Aorta (tissue), 5 donors: Measurements from ENCODE around the gene TNFRSF1A. TPM values are rescaled to one million over a fixed set of nuclear protein-coding genes. Genes with fewer than 3 reads are reported as not detected.

ENCODE experiments used
- ATAC-seq: fragments of 200-7000 bp; cut with Tn5 transposase; one replicate; pipeline ENCODE4 v1.9.1; 2022; ENCODE audit warnings: moderate library complexity; ENCODE audit not compliant: low FRiP score
- DNase-seq, 2 donors: peaks; one replicate each; pipeline ENCODE4 v3.0.0-alpha.2; 2020
- H3K27ac ChIP-seq, 2 donors: one replicate each; pipeline ENCODE4 v1.5.1; 2013; ENCODE audit warnings: low read length in 2 of 2, mild to moderate bottlenecking in 2 of 2, moderate library complexity in 2 of 2, control low read depth in 1 of 2, inconsistent platforms in 1 of 2, low read depth in 1 of 2
- H3K27me3 ChIP-seq, 2 donors: one replicate each; pipeline ENCODE4 v1.6.1; 2013; ENCODE audit warnings: control low read depth in 1 of 2, low read length in 1 of 2, mild to moderate bottlenecking in 1 of 2, moderate library complexity in 1 of 2; ENCODE audit not compliant: insufficient read depth in 2 of 2, control insufficient read depth in 1 of 2
- H3K36me3 ChIP-seq, 2 donors: one replicate each; pipeline ENCODE4 v1.6.1; 2013; ENCODE audit warnings: control low read depth in 1 of 2, low read length in 1 of 2, mild to moderate bottlenecking in 1 of 2; ENCODE audit not compliant: insufficient read depth in 2 of 2, control insufficient read depth in 1 of 2
- H3K4me1 ChIP-seq, 2 donors: one replicate each; pipeline ENCODE4 v1.6.1; 2013; ENCODE audit warnings: low read length in 2 of 2, control low read depth in 1 of 2, mild to moderate bottlenecking in 1 of 2, moderate library complexity in 1 of 2; ENCODE audit not compliant: insufficient read depth in 2 of 2, control insufficient read depth in 1 of 2
- H3K4me3 ChIP-seq, 2 donors: one replicate each; pipeline ENCODE4 v1.5.1; 2013; ENCODE audit warnings: low read length in 2 of 2, control low read depth in 1 of 2, mild to moderate bottlenecking in 1 of 2
- H3K9me3 ChIP-seq: one replicate; pipeline ENCODE4 v1.6.1; 2013; ENCODE audit warnings: mild to moderate bottlenecking, low read length; ENCODE audit not compliant: control insufficient read depth
- WGBS, 2 donors: extraction: QIAGEN DNeasy Blood & Tissue Kit; methylation state at CpG; one replicate each; pipeline ENCODE4 v1.1.7; 2013; 5-methylcytosine and 5-hydroxymethylcytosine counted together
- intact Hi-C, 2 donors: fragments of 100-400 bp; cut with DNase I; formaldehyde crosslinking; loops; one replicate each; pipeline versions ENCODE4 v1.14.2 to v1.15.0; 2022
- polyA plus RNA-seq, 2 donors: library from polyadenylated mRNA; stranded (reverse); fragments of 200-250 nt; gene quantifications; one replicate each; pipeline ENCODE4 v1.2.3, GENCODE V29; 2013
- total RNA-seq, 2 donors: library from RNA; stranded (reverse); fragmentation: NEBNext Ultra II Directional; extraction: Animal tissue kit (Norgen Biotek cat#: 25700); gene quantifications; one replicate each; pipeline ENCODE4 v1.2.1, GENCODE V29; 2021
- donor health status: healthy with polysubstance abuse.
- donor health status: Bipolar disorder and iron deficiency.
- donor health status: DM: no; HTN: no; CAD: no.
- donor health status: DM: no; HTN: no; CAD: no.
- donor health status: DM: yes; HTN: yes; CAD: no.

Gene TNFRSF1A
- total and polyA plus RNA-seq, 4 donors: 36.9 to 236 (median 151) TPM

DNA sequence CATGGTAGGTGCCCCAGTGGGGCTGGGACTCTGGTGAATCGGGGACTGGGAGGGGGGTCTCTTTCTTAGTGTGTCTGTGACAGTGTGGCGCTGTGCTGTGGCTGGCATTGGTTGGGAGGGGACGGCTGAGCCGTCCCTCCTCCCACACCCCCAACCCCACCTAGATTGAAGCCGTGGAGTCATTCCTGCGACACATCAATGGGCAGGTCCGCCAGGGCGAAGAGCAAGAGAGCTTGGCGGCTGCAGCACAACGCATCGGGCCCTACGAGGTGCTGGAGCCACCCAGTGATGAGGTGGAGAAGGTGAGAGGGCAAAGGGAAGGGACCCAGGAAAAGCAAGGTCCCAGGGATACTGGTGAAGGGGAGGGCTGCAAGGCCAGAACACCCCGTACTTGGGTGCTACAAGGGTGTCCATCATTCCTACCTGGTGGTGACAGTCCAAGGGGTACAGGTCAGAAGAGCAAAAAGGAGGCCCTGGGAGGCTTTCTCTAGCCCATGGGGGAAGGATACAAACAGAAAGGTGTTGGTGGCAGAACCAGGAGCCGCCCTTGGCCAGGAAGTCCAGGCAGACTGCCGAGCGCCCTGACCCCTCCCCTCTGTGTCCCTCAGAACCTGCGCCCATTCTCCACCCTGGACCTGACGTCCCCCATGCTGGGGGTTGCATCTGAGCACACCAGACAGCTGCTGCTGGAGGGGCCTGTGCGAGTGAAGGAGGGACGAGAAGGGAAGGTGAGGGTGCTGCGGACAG is 24.0 kb downstream of the TNFRSF1A start:
- Histone ChIP-seq H3K36me3 (no peaks in the 10 kb centered on the region), H3K9me3 (no peaks in the 10 kb centered on the region), H3K4me3 (no peak overlapping the region), H3K27ac (no peak overlapping the region), H3K4me1 (no peaks in the 10 kb centered on the region), H3K27me3 (no peaks in the 10 kb centered on the region)
- 89 to 92% methylated on average over 21 of the region's 21 CpGs for WGBS, 2 donors
- DNase-seq (no peak), ATAC-seq (no peak)
- intact Hi-C loops: no loop called here

DNA sequence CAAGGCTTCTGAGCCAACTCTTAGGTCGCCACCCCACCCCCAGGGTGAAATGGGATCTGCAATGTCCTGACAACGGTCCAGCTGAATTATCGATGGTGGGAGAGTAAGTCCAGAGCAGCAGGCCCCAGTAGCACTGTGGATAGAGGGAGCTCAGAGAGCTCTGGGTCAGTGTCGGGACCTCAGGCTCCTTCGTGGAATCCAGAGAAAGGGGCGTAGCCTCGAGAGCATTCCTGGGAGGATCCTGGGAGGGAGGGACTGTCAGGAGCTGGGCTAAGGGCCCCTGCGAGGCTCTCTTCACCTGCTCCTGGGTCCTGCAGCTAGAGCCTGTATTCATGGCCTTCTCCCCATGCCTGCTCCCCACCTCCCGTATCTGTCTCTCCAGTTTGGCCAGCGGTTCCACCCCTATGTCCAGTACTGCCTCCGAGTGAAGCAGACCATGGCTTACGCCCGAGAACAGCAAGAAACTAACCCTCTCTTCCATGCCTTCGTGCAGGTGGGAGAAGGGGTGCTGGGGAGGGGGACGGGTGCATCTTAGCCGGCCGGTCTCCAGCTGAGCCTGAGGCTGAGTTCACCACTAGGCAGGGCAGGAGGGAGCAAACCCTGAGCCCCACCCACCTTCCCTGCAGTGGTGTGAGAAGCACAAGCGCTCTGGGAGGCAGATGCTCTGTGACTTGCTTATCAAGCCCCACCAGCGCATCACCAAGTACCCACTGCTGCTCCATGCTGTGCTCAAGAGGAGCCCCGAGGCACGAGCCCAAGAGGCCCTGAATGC is 24.8 kb downstream of the TNFRSF1A start:
- 90 to 92% methylated on average over 21 of the region's 21 CpGs for WGBS, 2 donors
- intact Hi-C loops: no loop called here
- no peaks in the 10 kb centered on the region for H3K4me1 ChIP-seq

DNA sequence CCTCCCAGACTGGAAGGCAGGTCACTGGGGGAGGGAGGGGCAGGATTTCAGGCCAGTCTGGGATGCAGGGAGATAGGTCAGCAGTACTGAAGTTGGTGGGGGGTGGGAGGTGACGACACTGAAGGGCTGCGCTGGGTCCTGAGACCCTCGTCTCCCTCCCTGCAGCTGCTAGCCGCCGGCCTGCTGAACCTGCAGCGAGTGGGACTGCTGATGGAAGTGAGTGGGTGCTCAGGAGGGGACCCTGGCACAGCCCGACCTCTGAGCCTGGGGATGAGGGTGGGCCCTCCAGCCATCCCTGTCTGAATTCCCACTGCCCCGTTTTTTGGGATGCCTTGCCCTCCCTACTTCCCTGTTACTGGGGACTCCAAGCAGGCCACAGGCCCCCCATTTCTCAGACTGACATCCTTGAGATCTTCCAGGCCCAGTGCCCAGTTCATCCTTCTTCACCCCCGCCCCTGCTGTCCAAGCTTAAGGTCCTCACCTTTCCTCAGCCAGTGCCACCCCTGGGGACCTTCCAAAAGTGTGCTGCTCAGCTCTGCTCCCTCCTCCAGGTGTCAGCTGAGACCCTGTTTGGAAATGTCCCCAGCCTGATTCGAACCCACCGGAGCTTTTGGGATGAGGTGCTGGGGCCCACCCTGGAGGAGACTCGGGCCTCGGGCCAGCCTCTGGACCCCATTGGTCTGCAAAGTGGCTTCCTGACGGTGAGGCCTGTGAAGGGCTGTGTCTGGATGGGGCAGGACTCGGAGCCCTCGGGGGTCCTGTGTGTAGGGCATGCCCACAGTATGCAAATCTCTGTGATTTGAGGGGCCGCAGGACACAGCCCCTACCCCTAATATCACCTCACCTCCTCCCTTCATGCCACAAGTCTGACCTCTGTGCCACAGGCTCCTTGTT is 25.9 kb downstream of the TNFRSF1A start:
- Histone ChIP-seq H3K27ac (no peak overlapping the region), H3K4me3 (no peak overlapping the region), H3K36me3 (no peaks in the 10 kb centered on the region), H3K9me3 (no peaks in the 10 kb centered on the region), H3K27me3 (no peaks in the 10 kb centered on the region), H3K4me1 (no peaks in the 10 kb centered on the region)
- WGBS, 2 donors: 94 to 95% methylated on average over 17 of the region's 17 CpGs
- intact Hi-C loops: no loop called here
- DNase-seq (peak in 1 of 2 donors; percentile 70), ATAC-seq (no peak)

More for the DNA sequence above, 24.8 kb downstream of the TNFRSF1A start:
- Histone ChIP-seq H3K36me3 (no peaks in the 10 kb centered on the region), H3K9me3 (no peaks in the 10 kb centered on the region), H3K4me3 (no peak overlapping the region), H3K27ac (no peak overlapping the region), H3K27me3 (no peaks in the 10 kb centered on the region)
- ATAC-seq: no peak
- DNase-seq: peak in 1 of 2 donors; percentile 45

DNA sequence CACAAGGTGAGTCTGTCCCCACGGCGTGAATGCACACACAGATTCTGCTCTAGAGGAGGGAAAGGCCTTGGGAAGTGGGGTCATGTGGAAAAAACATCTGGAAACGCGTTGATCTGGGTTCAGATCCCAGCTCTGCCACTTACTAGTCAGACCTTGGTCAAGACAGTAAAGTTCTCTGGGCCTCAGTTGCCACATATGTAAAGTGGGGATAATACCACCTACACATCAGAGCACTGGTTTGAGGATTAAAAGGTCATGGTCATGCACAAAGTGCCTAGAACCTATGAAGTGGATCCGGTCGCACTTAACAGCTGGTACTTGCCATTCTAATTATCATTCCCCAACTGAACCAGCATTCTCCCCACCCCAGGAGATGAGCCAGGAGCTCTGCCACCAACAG is 26.7 kb downstream of the TNFRSF1A start:
- H3K4me1 ChIP-seq: no peaks in the 10 kb centered on the region
- no peak overlapping the region for H3K27ac ChIP-seq
- no peaks in the 10 kb centered on the region for H3K36me3 ChIP-seq
- H3K9me3 ChIP-seq: no peaks in the 10 kb centered on the region
- intact Hi-C loops: no loop called here
- DNase-seq (no peak), ATAC-seq (no peak)
- no peak overlapping the region for H3K4me3 ChIP-seq
- no peaks in the 10 kb centered on the region for H3K27me3 ChIP-seq
- 91 to 94% methylated on average over 6 of the region's 6 CpGs for WGBS, 2 donors

DNA sequence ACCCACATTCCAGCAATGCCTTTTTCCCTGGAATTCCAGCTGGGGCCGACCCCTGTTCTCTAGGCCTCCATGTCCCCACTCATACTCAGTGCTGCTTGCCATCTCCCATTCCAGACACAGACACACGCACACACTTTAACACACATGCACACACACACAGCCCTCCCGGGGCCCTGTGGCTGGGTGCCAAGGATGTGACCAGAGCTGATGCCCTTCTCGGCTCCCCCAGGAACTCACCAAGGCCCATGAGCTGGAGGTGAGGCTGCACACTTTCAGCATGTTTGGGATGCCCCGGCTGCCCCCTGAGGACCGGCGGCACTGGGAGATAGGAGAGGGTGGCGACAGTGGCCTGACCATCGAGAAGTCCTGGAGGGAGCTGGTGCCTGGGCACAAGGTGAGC is 27.1 kb downstream of the TNFRSF1A start:
- Histone ChIP-seq H3K9me3 (no peaks in the 10 kb centered on the region), H3K27ac (no peak overlapping the region), H3K4me3 (no peak overlapping the region), H3K36me3 (no peaks in the 10 kb centered on the region), H3K4me1 (no peaks in the 10 kb centered on the region), H3K27me3 (no peaks in the 10 kb centered on the region)
- no peak for ATAC-seq
- intact Hi-C loops: no loop called here
- WGBS, 2 donors: 83 to 88% methylated on average over 9 of the region's 9 CpGs
- DNase-seq: peak in 1 of 2 donors; percentile 72

DNA sequence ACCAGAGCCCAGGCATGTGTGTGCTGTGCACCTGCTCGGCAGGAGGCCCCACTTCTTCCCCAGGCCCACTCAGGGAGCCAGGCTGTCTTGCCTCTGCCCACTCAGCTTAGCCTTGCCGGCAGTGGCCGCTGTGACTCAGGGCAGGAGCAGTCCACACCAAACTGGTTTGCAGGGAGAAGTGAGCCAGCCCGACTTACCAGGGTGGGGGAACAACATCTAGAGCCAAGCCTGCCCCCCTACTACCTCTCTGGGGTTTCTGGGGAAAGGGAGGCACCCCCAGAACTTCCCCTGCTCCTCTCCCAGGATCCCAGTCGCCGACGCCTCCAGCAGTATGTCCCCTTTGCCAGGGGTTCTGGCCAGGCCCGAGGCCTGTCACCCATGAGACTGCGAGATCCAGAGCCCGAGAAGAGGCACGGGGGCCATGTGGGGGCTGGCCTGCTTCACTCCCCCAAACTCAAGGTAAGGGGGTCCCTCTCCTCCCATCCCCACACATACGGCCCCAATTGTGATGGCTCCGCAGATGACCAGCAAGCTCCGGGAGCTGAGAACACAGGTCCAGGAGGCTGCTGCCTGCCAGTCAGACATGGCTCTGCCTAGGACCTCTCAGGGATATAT is 28.4 kb downstream of the TNFRSF1A start:
- Histone ChIP-seq H3K9me3 (no peaks in the 10 kb centered on the region), H3K27ac (no peak overlapping the region), H3K36me3 (no peaks in the 10 kb centered on the region), H3K4me3 (no peak overlapping the region), H3K27me3 (no peaks in the 10 kb centered on the region), H3K4me1 (no peaks in the 10 kb centered on the region)
- DNase-seq (peak in 1 of 2 donors; percentile 59), ATAC-seq (no peak)
- WGBS, 2 donors: 95 to 97% methylated on average over 14 of the region's 14 CpGs
- intact Hi-C loops: no loop called here

DNA sequence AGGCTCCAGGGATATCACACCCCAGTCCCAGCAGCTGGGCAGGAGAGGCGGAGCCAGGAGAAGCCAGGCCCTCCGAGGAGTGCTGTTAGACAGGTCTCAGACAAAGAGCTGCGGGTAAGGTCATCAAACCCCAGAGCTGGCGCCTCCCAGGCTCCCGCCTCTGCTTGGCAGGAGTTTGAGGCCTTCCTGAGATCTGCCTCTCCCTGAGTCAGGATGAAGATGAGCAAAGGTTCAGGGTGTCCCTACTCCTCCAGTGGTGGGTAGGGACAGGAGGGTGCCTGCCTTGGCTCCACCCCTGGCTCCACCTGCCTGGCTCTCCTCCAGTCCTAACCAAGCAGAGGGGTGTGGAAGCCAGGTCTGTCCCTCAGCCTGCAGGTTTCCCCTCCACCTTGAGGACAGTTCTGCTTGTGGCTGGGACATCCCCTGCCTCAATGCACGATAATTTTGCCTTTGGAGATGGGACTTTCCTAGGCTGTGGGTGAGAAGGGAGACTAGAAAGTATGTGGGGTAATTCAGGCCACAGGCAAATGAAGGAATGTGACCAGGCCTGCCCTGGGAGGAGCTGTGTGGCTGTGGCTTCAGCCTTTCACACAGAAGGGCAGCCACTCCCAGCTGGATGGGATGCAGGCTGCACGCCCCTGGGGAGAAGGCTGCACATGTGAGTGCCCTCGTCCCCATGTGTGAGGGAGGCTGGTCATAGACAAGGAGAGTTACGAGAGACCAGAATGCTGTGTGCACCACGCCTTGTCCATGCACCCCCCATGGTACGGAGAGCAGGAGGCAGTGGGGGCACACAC is 29.1 kb downstream of the TNFRSF1A start:
- no peaks in the 10 kb centered on the region for H3K4me1 ChIP-seq
- H3K4me3 ChIP-seq: no peak overlapping the region
- ATAC-seq (no peak), DNase-seq (peak in 1 of 2 donors; percentile 65)
- H3K27me3 ChIP-seq: no peaks in the 10 kb centered on the region
- 84 to 89% methylated on average over 11 of the region's 11 CpGs for WGBS, 2 donors
- H3K9me3 ChIP-seq: no peaks in the 10 kb centered on the region
- no peak overlapping the region for H3K27ac ChIP-seq
- no peaks in the 10 kb centered on the region for H3K36me3 ChIP-seq
- intact Hi-C loops: no loop called here
